NCI-H2227 treated with DMSO at 0.1 percent for 48 hours (cell line): Measurements from ENCODE around the gene SF3B3.
A peak's percentile ranks its signal among the peaks of the same experiment; 100 is the strongest.
"Not testable (repeated sequence)": the region's sequence is repeated elsewhere in the genome, so short reads cannot be mapped to it uniquely, and the experiment has no call there.

Source experiments
- DNase-seq: peaks from one replicate; lab custom pipeline; 2025; lab: John Stamatoyannopoulos, UW

The SF3B3 gene

GRCh38 chr16:70568601-70569237 lies 45.1 kb downstream of the SF3B3 start:
- no peak for DNase-seq

- DNase-seq: no peak
These were observed 46.1 kb downstream of the SF3B3 start for GRCh38 chr16:70569752-70570151.

- no peak for DNase-seq
These were observed 47.5 kb downstream of the SF3B3 start for GRCh38 chr16:70570967-70571570.

GRCh38 chr16:70571623-70572022 lies 48.0 kb downstream of the SF3B3 start:
- no peak for DNase-seq

GRCh38 chr16:70572050-70572925 lies 48.7 kb downstream of the SF3B3 start:
- no peak for DNase-seq

- no peak for DNase-seq
These were observed 49.3 kb downstream of the SF3B3 start for GRCh38 chr16:70572926-70573270.

GRCh38 chr16:70573451-70574121 lies 50.0 kb downstream of the SF3B3 start:
- no peak for DNase-seq

- no peak for DNase-seq
These were observed 51.1 kb downstream of the SF3B3 start for GRCh38 chr16:70574595-70575271.

- DNase-seq: no peak
These were observed 51.8 kb downstream of the SF3B3 start for GRCh38 chr16:70575376-70575775.

GRCh38 chr16:70576431-70577255 lies 53.0 kb downstream of the SF3B3 start:
- DNase-seq: no peak

GRCh38 chr16:70577256-70577698 lies 53.7 kb downstream of the SF3B3 start:
- DNase-seq: no peak

- no peak for DNase-seq
These were observed 54.4 kb downstream of the SF3B3 start for GRCh38 chr16:70578035-70578434.

GRCh38 chr16:70579248-70579647 lies 55.6 kb downstream of the SF3B3 start:
- no peak for DNase-seq

GRCh38 chr16:70579648-70580630 lies 56.3 kb downstream of the SF3B3 start:
- no peak for DNase-seq

GRCh38 chr16:70582280-70582978 lies 58.8 kb downstream of the SF3B3 start:
- no peak for DNase-seq

GRCh38 chr16:70586731-70587130 lies 63.1 kb downstream of the SF3B3 start:
- no peak for DNase-seq

GRCh38 chr16:70588565-70588964 lies 64.9 kb downstream of the SF3B3 start:
- no peak for DNase-seq

- not testable (repeated sequence) for DNase-seq
These were observed 65.8 kb downstream of the SF3B3 start for GRCh38 chr16:70589416-70589815.

GRCh38 chr16:70589998-70590471 lies 66.4 kb downstream of the SF3B3 start:
- peak; percentile 34 for DNase-seq
